ENCODE measurements around the gene VMAC.
A peak's percentile ranks its signal among the peaks of the same experiment; 100 is the strongest.

The VMAC gene

GRCh38 chr19:5934774-5935472 lies 30.3 kb downstream of the VMAC start:
- H3K9ac ChIP-seq (ENCODE audit: low read length) = no peak overlapping the region
- H3K4me3 ChIP-seq (ENCODE audit: low read depth in 1 of 2, low read length in 2 of 2) = peak overlapping the region in 1 of 2 donors; percentile 13
- peaks cover 57% of the 10 kb centered on the region for H3K4me1 ChIP-seq (ENCODE audit: insufficient read depth, low read length)
- H3K36me3 ChIP-seq (ENCODE audit: insufficient read depth, low read length) = peaks cover 24% of the 10 kb centered on the region
- H3K9me3 ChIP-seq (ENCODE audit: low read length) = no peaks in the 10 kb centered on the region
- peak overlapping the region; percentile 76 for H3K27ac ChIP-seq (ENCODE audit: low read depth, low read length)
- no peaks in the 10 kb centered on the region for H3K27me3 ChIP-seq (ENCODE audit: control insufficient read depth in 1 of 2, insufficient read depth in 2 of 2, low read length in 2 of 2)

GRCh38 chr19:5935473-5936291 lies 31.0 kb downstream of the VMAC start:
- Histone ChIP-seq H3K27ac (ENCODE audit: low read depth, low read length) (peak overlapping the region; percentile 76), H3K4me3 (ENCODE audit: low read depth in 1 of 2, low read length in 2 of 2) (peak overlapping the region in 1 of 2 donors; percentile 13), H3K4me1 (ENCODE audit: insufficient read depth, low read length) (peaks cover 57% of the 10 kb centered on the region), H3K9me3 (ENCODE audit: low read length) (no peaks in the 10 kb centered on the region), H3K36me3 (ENCODE audit: insufficient read depth, low read length) (peaks cover 23% of the 10 kb centered on the region), H3K9ac (ENCODE audit: low read length) (no peak overlapping the region), H3K27me3 (ENCODE audit: control insufficient read depth in 1 of 2, insufficient read depth in 2 of 2, low read length in 2 of 2) (no peaks in the 10 kb centered on the region)

GRCh38 chr19:5936292-5936592 lies 31.6 kb downstream of the VMAC start:
- no peak overlapping the region for H3K9ac ChIP-seq (ENCODE audit: low read length)
- H3K4me1 ChIP-seq (ENCODE audit: insufficient read depth, low read length) = peaks cover 60% of the 10 kb centered on the region
- H3K36me3 ChIP-seq (ENCODE audit: insufficient read depth, low read length) = peaks cover 23% of the 10 kb centered on the region

GRCh38 chr19:5937550-5937949 lies 32.9 kb downstream of the VMAC start:
- Histone ChIP-seq H3K9me3 (ENCODE audit: low read length) (no peaks in the 10 kb centered on the region), H3K9ac (ENCODE audit: low read length) (no peak overlapping the region), H3K27ac (ENCODE audit: low read depth, low read length) (peak overlapping the region; percentile 24), H3K27me3 (ENCODE audit: control insufficient read depth in 1 of 2, insufficient read depth in 2 of 2, low read length in 2 of 2) (no peaks in the 10 kb centered on the region), H3K36me3 (ENCODE audit: insufficient read depth, low read length) (peaks cover 25% of the 10 kb centered on the region), H3K4me3 (ENCODE audit: low read depth in 1 of 2, low read length in 2 of 2) (no peak overlapping the region), H3K4me1 (ENCODE audit: insufficient read depth, low read length) (peaks cover 61% of the 10 kb centered on the region)

More at GRCh38 chr19:5936292-5936592, 31.6 kb downstream of the VMAC start:
- Histone ChIP-seq H3K27me3 (ENCODE audit: control insufficient read depth in 1 of 2, insufficient read depth in 2 of 2, low read length in 2 of 2) (no peaks in the 10 kb centered on the region), H3K27ac (ENCODE audit: low read depth, low read length) (peak overlapping the region; percentile 50), H3K4me3 (ENCODE audit: low read depth in 1 of 2, low read length in 2 of 2) (no peak overlapping the region), H3K9me3 (ENCODE audit: low read length) (no peaks in the 10 kb centered on the region)

GRCh38 chr19:5940260-5941208 lies 35.9 kb downstream of the VMAC start:
- peaks cover 25% of the 10 kb centered on the region for H3K36me3 ChIP-seq (ENCODE audit: insufficient read depth, low read length)
- peak overlapping the region; percentile 75 for H3K27ac ChIP-seq (ENCODE audit: low read depth, low read length)
- H3K4me1 ChIP-seq (ENCODE audit: insufficient read depth, low read length) = peaks cover 48% of the 10 kb centered on the region
- no peak overlapping the region for H3K4me3 ChIP-seq (ENCODE audit: low read depth in 1 of 2, low read length in 2 of 2)
- H3K27me3 ChIP-seq (ENCODE audit: control insufficient read depth in 1 of 2, insufficient read depth in 2 of 2, low read length in 2 of 2) = no peaks in the 10 kb centered on the region
- no peaks in the 10 kb centered on the region for H3K9me3 ChIP-seq (ENCODE audit: low read length)
- no peak overlapping the region for H3K9ac ChIP-seq (ENCODE audit: low read length)

- Histone ChIP-seq H3K27me3 (ENCODE audit: control insufficient read depth in 1 of 2, insufficient read depth in 2 of 2, low read length in 2 of 2) (no peaks in the 10 kb centered on the region), H3K9me3 (ENCODE audit: low read length) (no peaks in the 10 kb centered on the region), H3K36me3 (ENCODE audit: insufficient read depth, low read length) (peaks cover 25% of the 10 kb centered on the region), H3K4me1 (ENCODE audit: insufficient read depth, low read length) (peaks cover 50% of the 10 kb centered on the region), H3K27ac (ENCODE audit: low read depth, low read length) (peak overlapping the region; percentile 75), H3K4me3 (ENCODE audit: low read depth in 1 of 2, low read length in 2 of 2) (peak overlapping the region in 1 of 2 donors; percentile 14), H3K9ac (ENCODE audit: low read length) (no peak overlapping the region)
Observed at GRCh38 chr19:5941673-5942072, 37.0 kb downstream of the VMAC start.

GRCh38 chr19:5943045-5943444 lies 38.4 kb downstream of the VMAC start:
- peaks cover 57% of the 10 kb centered on the region for H3K4me1 ChIP-seq (ENCODE audit: insufficient read depth, low read length)
- no peak overlapping the region for H3K9ac ChIP-seq (ENCODE audit: low read length)
- peak overlapping the region; percentile 75 for H3K27ac ChIP-seq (ENCODE audit: low read depth, low read length)
- no peaks in the 10 kb centered on the region for H3K9me3 ChIP-seq (ENCODE audit: low read length)
- H3K4me3 ChIP-seq (ENCODE audit: low read depth in 1 of 2, low read length in 2 of 2) = no peak overlapping the region
- H3K36me3 ChIP-seq (ENCODE audit: insufficient read depth, low read length) = peaks cover 25% of the 10 kb centered on the region
- no peaks in the 10 kb centered on the region for H3K27me3 ChIP-seq (ENCODE audit: control insufficient read depth in 1 of 2, insufficient read depth in 2 of 2, low read length in 2 of 2)

GRCh38 chr19:5943623-5944022 lies 39.0 kb downstream of the VMAC start:
- H3K9me3 ChIP-seq (ENCODE audit: low read length) = no peaks in the 10 kb centered on the region
- no peaks in the 10 kb centered on the region for H3K27me3 ChIP-seq (ENCODE audit: control insufficient read depth in 1 of 2, insufficient read depth in 2 of 2, low read length in 2 of 2)
- H3K9ac ChIP-seq (ENCODE audit: low read length) = no peak overlapping the region
- peaks cover 25% of the 10 kb centered on the region for H3K36me3 ChIP-seq (ENCODE audit: insufficient read depth, low read length)
- peak overlapping the region; percentile 75 for H3K27ac ChIP-seq (ENCODE audit: low read depth, low read length)
- H3K4me3 ChIP-seq (ENCODE audit: low read depth in 1 of 2, low read length in 2 of 2) = no peak overlapping the region
- H3K4me1 ChIP-seq (ENCODE audit: insufficient read depth, low read length) = peaks cover 60% of the 10 kb centered on the region

- H3K4me1 ChIP-seq (ENCODE audit: insufficient read depth, low read length) = peaks cover 83% of the 10 kb centered on the region
- no peak overlapping the region for H3K9ac ChIP-seq (ENCODE audit: low read length)
- no peaks in the 10 kb centered on the region for H3K36me3 ChIP-seq (ENCODE audit: insufficient read depth, low read length)
- H3K4me3 ChIP-seq (ENCODE audit: low read depth in 1 of 2, low read length in 2 of 2) = peak overlapping the region in 1 of 2 donors; percentile 9
- peak overlapping the region; percentile 87 for H3K27ac ChIP-seq (ENCODE audit: low read depth, low read length)
- H3K9me3 ChIP-seq (ENCODE audit: low read length) = no peaks in the 10 kb centered on the region
- no peaks in the 10 kb centered on the region for H3K27me3 ChIP-seq (ENCODE audit: control insufficient read depth in 1 of 2, insufficient read depth in 2 of 2, low read length in 2 of 2)
Observed at GRCh38 chr19:5947435-5947834, 42.8 kb downstream of the VMAC start.

- peak overlapping the region; percentile 2 to 14 for H3K4me3 ChIP-seq (ENCODE audit: low read depth in 1 of 2, low read length in 2 of 2)
- peaks cover 83% of the 10 kb centered on the region for H3K4me1 ChIP-seq (ENCODE audit: insufficient read depth, low read length)
- H3K9me3 ChIP-seq (ENCODE audit: low read length) = no peaks in the 10 kb centered on the region
- H3K36me3 ChIP-seq (ENCODE audit: insufficient read depth, low read length) = no peaks in the 10 kb centered on the region
- H3K27ac ChIP-seq (ENCODE audit: low read depth, low read length) = peak overlapping the region; percentile 87
- H3K27me3 ChIP-seq (ENCODE audit: control insufficient read depth in 1 of 2, insufficient read depth in 2 of 2, low read length in 2 of 2) = no peaks in the 10 kb centered on the region
- no peak overlapping the region for H3K9ac ChIP-seq (ENCODE audit: low read length)
Observed at GRCh38 chr19:5948752-5949564, 44.3 kb downstream of the VMAC start.
